ENCODE data around the gene CBLB.

Gene CBLB

DNA sequence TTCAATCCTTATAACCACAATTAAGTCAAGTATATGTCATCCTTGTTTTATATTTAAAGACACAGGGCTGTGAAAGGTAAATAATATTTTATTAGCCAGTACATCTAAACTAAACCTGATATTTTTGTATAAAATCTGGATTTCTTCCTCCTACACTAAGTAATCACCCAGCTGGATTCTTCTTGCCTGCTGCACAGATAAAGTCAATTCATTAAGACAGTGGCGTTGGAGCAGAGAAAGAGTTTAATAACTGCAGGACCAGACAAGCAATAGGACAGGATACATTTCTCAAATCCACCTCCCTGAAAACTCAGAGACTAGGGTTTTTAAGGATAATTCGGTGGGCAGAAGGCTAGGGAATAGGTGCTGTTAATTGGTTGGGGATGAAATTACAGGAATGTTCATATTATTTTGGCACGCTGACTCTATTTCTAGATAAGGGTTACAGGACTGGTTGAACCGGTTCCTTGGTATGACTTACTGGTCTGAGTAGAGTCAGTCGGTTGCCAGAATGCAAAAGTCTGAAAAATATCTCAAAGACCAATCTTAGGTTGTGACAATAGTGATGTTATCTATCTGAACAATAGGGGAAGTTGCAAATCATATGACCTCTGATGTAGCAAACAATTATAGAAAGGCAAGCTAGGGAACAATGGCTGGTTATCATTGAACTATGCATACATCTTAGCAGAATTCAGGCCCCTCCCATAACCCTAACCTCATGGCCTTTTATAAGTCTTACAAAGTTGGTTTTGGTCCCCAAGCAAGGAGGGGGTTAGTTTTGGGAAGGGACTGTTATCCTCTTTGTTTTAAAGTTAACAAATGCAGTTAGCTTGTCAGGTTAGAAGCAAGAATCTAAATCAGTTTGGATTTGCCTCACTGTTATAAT lies 257.3 kb downstream of the CBLB start:
- DNase-seq, result no peak

GRCh38 chr3:105610473-105610872 lies 258.3 kb downstream of the CBLB start:
- no peak for DNase-seq

DNA sequence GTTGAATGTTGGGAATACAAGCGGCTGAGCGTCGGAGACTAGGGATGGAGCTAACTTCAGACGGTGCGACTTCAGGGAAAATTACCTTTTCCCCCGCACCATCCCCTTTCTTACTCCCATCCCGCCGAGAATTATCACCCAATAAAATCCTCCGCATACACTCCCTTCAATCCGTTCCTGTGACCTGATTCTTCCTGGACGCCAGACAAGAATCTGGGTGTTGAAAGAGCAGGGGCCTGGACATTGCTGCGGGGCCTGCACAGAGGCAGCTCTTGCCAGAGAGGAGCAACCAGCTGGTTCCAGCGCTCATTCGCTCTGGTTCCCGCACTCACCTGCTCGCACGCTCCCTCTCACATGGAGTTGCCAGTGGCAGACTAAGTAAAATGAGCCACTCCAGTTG lies 260.2 kb downstream of the CBLB start:
- DNase-seq, result no peak

- no peak for DNase-seq
Observed at GRCh38 chr3:105606016-105606415, 262.8 kb downstream of the CBLB start.
